DMS79 treated with DMSO at 0.1 percent for 48 hours (cell line): Measurements from ENCODE around the gene RBFOX2.
"Not testable (repeated sequence)": the region's sequence is repeated elsewhere in the genome, so short reads cannot be mapped to it uniquely, and the experiment has no call there.

Experiments used
- DNase-seq: peaks from one replicate; lab custom pipeline; 2025; lab: John Stamatoyannopoulos, UW

Gene RBFOX2

GRCh38 chr22:36028646-36029405, at the start of gene RBFOX2:
Gene RBFOX2 (minus strand): TSS chr22:36028824. CDS start chr22:36028425, 399 bp downstream.
- peak; percentile 65 for DNase-seq

- no peak for DNase-seq
Measured at GRCh38 chr22:36077271-36077670, 48.6 kb upstream of the RBFOX2 start.

GRCh38 chr22:36075724-36076123, 47.1 kb upstream of the RBFOX2 start:
- DNase-seq: no peak

- DNase-seq: no peak
Measured at GRCh38 chr22:36075230-36075629, 46.6 kb upstream of the RBFOX2 start.

GRCh38 chr22:36073476-36073875, 44.9 kb upstream of the RBFOX2 start:
- DNase-seq: no peak

GRCh38 chr22:36070645-36071044, 42.0 kb upstream of the RBFOX2 start:
- not testable (repeated sequence) for DNase-seq

- DNase-seq: no peak
Measured at GRCh38 chr22:36069368-36069767, 40.7 kb upstream of the RBFOX2 start.

GRCh38 chr22:36068776-36069344, 40.2 kb upstream of the RBFOX2 start:
- no peak for DNase-seq

- DNase-seq: no peak
Measured at GRCh38 chr22:36067235-36067558, 38.6 kb upstream of the RBFOX2 start.

- DNase-seq: peak; percentile 81
Measured at GRCh38 chr22:36065775-36066544, 37.3 kb upstream of the RBFOX2 start.

- no peak for DNase-seq
Measured at GRCh38 chr22:36065462-36065774, 36.8 kb upstream of the RBFOX2 start.

- DNase-seq: no peak
Measured at GRCh38 chr22:36064358-36064757, 35.7 kb upstream of the RBFOX2 start.

GRCh38 chr22:36056980-36057379, 28.4 kb upstream of the RBFOX2 start:
- DNase-seq: no peak

GRCh38 chr22:36055376-36056295, 27.0 kb upstream of the RBFOX2 start:
- no peak for DNase-seq

- DNase-seq: not testable (repeated sequence)
Measured at GRCh38 chr22:36054446-36054845, 25.8 kb upstream of the RBFOX2 start.

- DNase-seq: no peak
Measured at GRCh38 chr22:36053242-36054147, 24.9 kb upstream of the RBFOX2 start.

GRCh38 chr22:36052505-36052941, 23.9 kb upstream of the RBFOX2 start:
- no peak for DNase-seq

GRCh38 chr22:36049678-36049997, 21.0 kb upstream of the RBFOX2 start:
- DNase-seq: no peak

- DNase-seq: no peak
Measured at GRCh38 chr22:36048911-36049677, 20.5 kb upstream of the RBFOX2 start.

GRCh38 chr22:36044517-36044916, 15.9 kb upstream of the RBFOX2 start:
- DNase-seq: not testable (repeated sequence)
